SK-N-SH (cell line): ENCODE measurements around the gene ST6GALNAC1.
A peak's percentile ranks its signal among the peaks of the same experiment; 100 is the strongest.

Source experiments
- CTCF ChIP-seq: fragments of 200-600 bp; sonication (generic); IDR thresholded peaks from 2 replicates; pipeline ENCODE4 v1.6.1; 2017; ENCODE audit warnings: antibody characterized with exemption, mild to moderate bottlenecking, moderate library complexity
- EP300 ChIP-seq, 2 experiments: IDR thresholded peaks; 2 replicates each; pipeline versions ENCODE4 v1.4.0 to v1.6.1; 2012; ENCODE audit warnings: borderline replicate concordance in 1 of 2, low read depth in 1 of 2, low read length in 1 of 2
- FOXM1 ChIP-seq: IDR thresholded peaks from 2 replicates; pipeline ENCODE4 v1.4.0; 2012; ENCODE audit warnings: low read depth, mild to moderate bottlenecking
- IRF3 ChIP-seq: fragments of 150-350 bp; IDR thresholded peaks from 2 replicates; pipeline ENCODE4 v1.6.1; 2016; ENCODE audit warnings: mild to moderate bottlenecking, low read depth, low read length
- NFIC ChIP-seq: IDR thresholded peaks from 2 replicates; pipeline ENCODE4 v1.4.0; 2012; ENCODE audit warnings: borderline replicate concordance
- PBX3 ChIP-seq: IDR thresholded peaks from 2 replicates; pipeline ENCODE4; 2012
- POLR2AphosphoS5 ChIP-seq: IDR thresholded peaks from 2 replicates; pipeline ENCODE4 v1.6.1; 2012; ENCODE audit warnings: low read depth, low read length
- RAD21 ChIP-seq: IDR thresholded peaks from 2 replicates; pipeline ENCODE4 v1.6.1; 2012; ENCODE audit warnings: mild to moderate bottlenecking, low read length
- REST ChIP-seq: IDR thresholded peaks from 2 replicates; pipeline ENCODE4 v1.6.1; 2012; ENCODE audit warnings: mild to moderate bottlenecking, low read depth, low read length, moderate library complexity
- YY1 ChIP-seq: IDR thresholded peaks from 2 replicates; pipeline ENCODE4 v1.4.0; 2012; ENCODE audit warnings: low read depth, mild to moderate bottlenecking

GRCh38 chr17:76593384-76593826 is 50.2 kb downstream of the ST6GALNAC1 start:
- TF ChIP-seq CTCF (no peak), YY1 (no peak), REST (no peak), RAD21 (no peak), PBX3 (peak; percentile 13; the same call in 1 of the 2 replicates), FOXM1 (no peak), EP300 (IDR thresholded peaks at IDR 0.05; ENCODE audit: borderline replicate concordance in 1 of 2, low read depth in 1 of 2, low read length in 1 of 2) (no peak), IRF3 (no peak), POLR2AphosphoS5 (no peak), NFIC (no peak)
